Memory B cell (primary cell): ENCODE measurements around the gene CACNA1H.
"Not testable (repeated sequence)": the region's sequence is repeated elsewhere in the genome, so short reads cannot be mapped to it uniquely, and the experiment has no call there.

ENCODE experiments used
- ATAC-seq: fragments of 150-1000 bp; cut with Tn5 transposase; 2 replicates; pipeline ENCODE4 v1.10.0; 2021; ENCODE audit warnings: low read depth, mild to moderate bottlenecking, moderate library complexity
- DNase-seq, 2 donors: peaks; one replicate each; pipeline ENCODE4 v3.0.0; 2022; ENCODE audit warnings: low spot score in 2 of 2
- H3K27ac Mint-ChIP-seq: one replicate; pipeline ENCODE4 v1.8.0; 2022; ENCODE audit warnings: mild to moderate bottlenecking, moderate library complexity, mixed read lengths
- H3K27me3 Mint-ChIP-seq: one replicate; pipeline ENCODE4 v1.8.0; 2022; ENCODE audit warnings: mixed read lengths
- H3K36me3 Mint-ChIP-seq: one replicate; pipeline ENCODE4 v1.8.0; 2022; ENCODE audit warnings: mild to moderate bottlenecking, mixed read lengths
- H3K4me1 Mint-ChIP-seq: one replicate; pipeline ENCODE4 v1.8.0; 2022; ENCODE audit warnings: mixed read lengths
- H3K4me3 Mint-ChIP-seq: one replicate; pipeline ENCODE4 v1.8.0; 2022; ENCODE audit warnings: mild to moderate bottlenecking, moderate library complexity, mixed read lengths
- H3K9me3 Mint-ChIP-seq: one replicate; pipeline ENCODE4 v1.8.0; 2022; ENCODE audit warnings: mixed read lengths

CACNA1H gene

GRCh38 chr16:1237990-1238389 is 85.1 kb downstream of the CACNA1H start:
- Mint-ChIP-seq H3K4me1 (peaks cover 5% of the 10 kb centered on the region), H3K4me3 (no peak overlapping the region), H3K27me3 (peaks cover 2% of the 10 kb centered on the region), H3K27ac (no peak overlapping the region), H3K9me3 (no peaks in the 10 kb centered on the region), H3K36me3 (no peaks in the 10 kb centered on the region)
- no peak for DNase-seq
- no peak for ATAC-seq

- not testable (repeated sequence) for H3K36me3 Mint-ChIP-seq, H3K27ac Mint-ChIP-seq, DNase-seq, H3K4me3 Mint-ChIP-seq, ATAC-seq, H3K9me3 Mint-ChIP-seq, H3K4me1 Mint-ChIP-seq, H3K27me3 Mint-ChIP-seq
Measured at GRCh38 chr16:1238909-1239308, 86.0 kb downstream of the CACNA1H start.

GRCh38 chr16:1239575-1239974 is 86.7 kb downstream of the CACNA1H start:
- not testable (repeated sequence) for H3K4me3 Mint-ChIP-seq, H3K4me1 Mint-ChIP-seq, H3K27me3 Mint-ChIP-seq, H3K27ac Mint-ChIP-seq, H3K9me3 Mint-ChIP-seq, ATAC-seq, DNase-seq, H3K36me3 Mint-ChIP-seq

GRCh38 chr16:1240436-1240835 is 87.5 kb downstream of the CACNA1H start, which contains the start of gene TPSAB1:
TSS of gene TPSAB1 (plus strand) at chr16:1240705. CDS start at chr16:1240939, 234 bp downstream.
- DNase-seq, H3K36me3 Mint-ChIP-seq, H3K27ac Mint-ChIP-seq, H3K4me1 Mint-ChIP-seq, H3K27me3 Mint-ChIP-seq, H3K4me3 Mint-ChIP-seq, H3K9me3 Mint-ChIP-seq, ATAC-seq: not testable (repeated sequence)

GRCh38 chr16:1241081-1241480 is 88.2 kb downstream of the CACNA1H start:
- H3K27me3 Mint-ChIP-seq, H3K4me1 Mint-ChIP-seq, DNase-seq, H3K9me3 Mint-ChIP-seq, H3K36me3 Mint-ChIP-seq, ATAC-seq, H3K4me3 Mint-ChIP-seq, H3K27ac Mint-ChIP-seq: not testable (repeated sequence)

- not testable (repeated sequence) for H3K27ac Mint-ChIP-seq, H3K4me1 Mint-ChIP-seq, ATAC-seq, H3K36me3 Mint-ChIP-seq, H3K27me3 Mint-ChIP-seq, H3K4me3 Mint-ChIP-seq, DNase-seq, H3K9me3 Mint-ChIP-seq
Measured at GRCh38 chr16:1243363-1243762, 90.5 kb downstream of the CACNA1H start.

GRCh38 chr16:1243907-1244850 is 91.3 kb downstream of the CACNA1H start:
- ATAC-seq, H3K9me3 Mint-ChIP-seq, H3K4me3 Mint-ChIP-seq, DNase-seq, H3K27ac Mint-ChIP-seq, H3K36me3 Mint-ChIP-seq, H3K4me1 Mint-ChIP-seq, H3K27me3 Mint-ChIP-seq: not testable (repeated sequence)

- Mint-ChIP-seq H3K27me3 (peaks cover 5% of the 10 kb centered on the region), H3K27ac (no peak overlapping the region), H3K9me3 (no peaks in the 10 kb centered on the region), H3K4me1 (peaks cover 4% of the 10 kb centered on the region), H3K36me3 (no peaks in the 10 kb centered on the region), H3K4me3 (no peak overlapping the region)
- no peak for DNase-seq
- no peak for ATAC-seq
Measured at GRCh38 chr16:1244881-1245280, 92.0 kb downstream of the CACNA1H start.

GRCh38 chr16:1245452-1246020 is 92.6 kb downstream of the CACNA1H start:
- Mint-ChIP-seq H3K36me3 (no peaks in the 10 kb centered on the region), H3K27ac (no peak overlapping the region), H3K4me3 (no peak overlapping the region), H3K9me3 (no peaks in the 10 kb centered on the region), H3K27me3 (peaks cover 5% of the 10 kb centered on the region), H3K4me1 (peaks cover 4% of the 10 kb centered on the region)
- peak; percentile 18 for ATAC-seq
- DNase-seq = no peak

GRCh38 chr16:1247903-1248537 is 95.1 kb downstream of the CACNA1H start:
- DNase-seq, H3K4me3 Mint-ChIP-seq, H3K27ac Mint-ChIP-seq, H3K9me3 Mint-ChIP-seq, ATAC-seq, H3K36me3 Mint-ChIP-seq, H3K27me3 Mint-ChIP-seq, H3K4me1 Mint-ChIP-seq: not testable (repeated sequence)

- not testable (repeated sequence) for DNase-seq, H3K27ac Mint-ChIP-seq, H3K4me3 Mint-ChIP-seq, H3K9me3 Mint-ChIP-seq, H3K4me1 Mint-ChIP-seq, H3K36me3 Mint-ChIP-seq, H3K27me3 Mint-ChIP-seq
- peak; percentile 81 for ATAC-seq
Measured at GRCh38 chr16:1249031-1249755, 96.3 kb downstream of the CACNA1H start.

- H3K36me3 Mint-ChIP-seq, DNase-seq, ATAC-seq, H3K27me3 Mint-ChIP-seq, H3K4me1 Mint-ChIP-seq, H3K9me3 Mint-ChIP-seq, H3K27ac Mint-ChIP-seq, H3K4me3 Mint-ChIP-seq: not testable (repeated sequence)
Measured at GRCh38 chr16:1253701-1254364, 100.9 kb downstream of the CACNA1H start.

- not testable (repeated sequence) for H3K27ac Mint-ChIP-seq
Measured at GRCh38 chr16:1254821-1255220, 101.9 kb downstream of the CACNA1H start.

More at GRCh38 chr16:1254821-1255220, 101.9 kb downstream of the CACNA1H start:
- H3K4me1 Mint-ChIP-seq, DNase-seq, H3K9me3 Mint-ChIP-seq, H3K4me3 Mint-ChIP-seq, H3K27me3 Mint-ChIP-seq, ATAC-seq, H3K36me3 Mint-ChIP-seq: not testable (repeated sequence)
